K562 (cell line): ENCODE results near the gene RSPH1. TPM values are rescaled to one million over a fixed set of nuclear protein-coding genes. Genes with fewer than 3 reads are reported as not detected.

ENCODE experiments used
- ATAC-seq: fragments of 200-7000 bp; cut with Tn5 transposase; 3 replicates; pipeline ENCODE4 v1.9.1; 2020; ENCODE audit warnings: moderate library complexity
- BruUV-seq: library from RNA; stranded (reverse); fragments of 400-500 nt; replicated peaks from 2 replicates; lab custom pipeline; 2021; lab: Mats Ljungman, UMichigan
- CTCF ChIA-PET: fragments of 300-600 bp; formaldehyde crosslinking; extraction: SDS; loops from one replicate; lab custom pipeline; 2021; ENCODE audit warnings: low intra/inter-chr PET ratio; lab: Yijun Ruan, JAX
- POLR2A ChIA-PET: fragments of 300-600, 350-650 bp; sonication (Branson Sonifier 250); formaldehyde crosslinking; extraction: SDS; loops from one replicate; lab custom pipeline; 2021; ENCODE audit warnings: antibody characterized with exemption, inconsistent platforms; lab: Yijun Ruan, JAX
- DNase-seq, 4 experiments: peaks; one replicate each; pipeline versions ENCODE4 v3.0.0 to v3.0.0-alpha.2; 2011 to 2018; ENCODE audit warnings: low spot score in 3 of 4, mixed read lengths in 3 of 4; ENCODE audit errors: extremely low read depth in 1 of 4
- FAIRE-seq: peaks from 2 replicates; lab custom pipeline; 2011; peaks lifted over from hg19 to GRCh38; lab: Jason Lieb, UNC
- H2AFZ ChIP-seq: 2 replicates; pipeline ENCODE4 v1.6.0; 2011; ENCODE audit warnings: low read depth, low read length, control low read depth, inconsistent platforms
- H3K27ac ChIP-seq: fragments of 200-600 bp; 3 replicates; pipeline ENCODE4 v1.8.0; 2011; ENCODE audit warnings: low read depth, mild to moderate bottlenecking, control low read depth, inconsistent platforms, low read length, moderate library complexity, mixed read lengths; ENCODE audit errors: extremely low read depth
- H3K27me3 ChIP-seq, 2 experiments: fragments of 300-600 bp in 1 of 2; 2 replicates in 1 of 2; 3 replicates in 1 of 2; pipeline versions ENCODE4 v1.6.0 to v1.8.0; 2011; ENCODE audit warnings: inconsistent platforms in 2 of 2, low read length in 2 of 2, mild to moderate bottlenecking in 1 of 2, mixed read lengths in 1 of 2, moderate library complexity in 1 of 2; ENCODE audit not compliant: control insufficient read depth in 2 of 2, insufficient read depth in 2 of 2
- H3K36me3 ChIP-seq: fragments of 300-600 bp; 3 replicates; pipeline ENCODE4 v1.8.0; 2011; ENCODE audit warnings: mild to moderate bottlenecking, low read length, inconsistent platforms; ENCODE audit not compliant: control insufficient read depth, insufficient read depth
- H3K4me1 ChIP-seq, 2 experiments: fragments of 200-600 bp in 1 of 2; replicated peaks in 1 of 2; 2 replicates in 1 of 2; 3 replicates in 1 of 2; pipeline versions ENCODE4 v1.5.1 to v1.8.0; 2011; ENCODE audit warnings: inconsistent platforms in 2 of 2, low read length in 2 of 2, mild to moderate bottlenecking in 1 of 2, mixed read lengths in 1 of 2, moderate library complexity in 1 of 2; ENCODE audit not compliant: control insufficient read depth in 2 of 2, insufficient read depth in 2 of 2
- H3K4me2 ChIP-seq: 2 replicates; pipeline ENCODE4 v1.6.1; 2011; ENCODE audit warnings: low read length, control low read depth, inconsistent platforms, mixed read lengths; ENCODE audit not compliant: insufficient read depth
- H3K4me3 ChIP-seq: fragments of 200-600 bp; sonication (generic), shearing (Covaris generic); 2 replicates; pipeline ENCODE4 v1.5.1; 2016; ENCODE audit warnings: control low read depth, inconsistent platforms
- H3K79me2 ChIP-seq: fragments of 200-600 bp; 3 replicates; pipeline ENCODE4 v1.8.0; 2011; ENCODE audit warnings: low read length, inconsistent platforms; ENCODE audit not compliant: control insufficient read depth, insufficient read depth
- H3K9ac ChIP-seq, 2 experiments: 2 replicates each; pipeline versions ENCODE4 v1.6.0 to v1.6.1; 2011; ENCODE audit warnings: low read depth in 2 of 2, low read length in 2 of 2, control low read depth in 1 of 2, inconsistent platforms in 1 of 2, mild to moderate bottlenecking in 1 of 2, mixed read lengths in 1 of 2; ENCODE audit not compliant: insufficient read depth in 1 of 2
- H3K9me1 ChIP-seq: one replicate; pipeline ENCODE4 v1.6.0; 2011; ENCODE audit warnings: inconsistent platforms, mild to moderate bottlenecking, low read length, moderate library complexity; ENCODE audit not compliant: control insufficient read depth, insufficient read depth
- H3K9me3 ChIP-seq: replicated peaks from 2 replicates; pipeline ENCODE4 v1.5.1; 2011; ENCODE audit warnings: low read depth, low read length, inconsistent platforms; ENCODE audit not compliant: control insufficient read depth, insufficient read depth
- H4K20me1 ChIP-seq: replicated peaks from 2 replicates; pipeline ENCODE4 v1.6.1; 2011; ENCODE audit warnings: low read length, inconsistent platforms, mixed read lengths; ENCODE audit not compliant: control insufficient read depth, insufficient read depth
- ELF1 ChIP-seq: fragments of 200-800 bp; sonication (Bioruptor generic); IDR thresholded peaks from 2 replicates; pipeline ENCODE4 v1.6.1; 2016; ENCODE audit warnings: missing genetic modification characterization, missing compliant biosample characterization
- POU5F1 ChIP-seq: fragments of 150-350 bp; IDR thresholded peaks from 2 replicates; pipeline ENCODE4 v1.6.1; 2014; ENCODE audit warnings: borderline replicate concordance, low read length, low read depth, mild to moderate bottlenecking; ENCODE audit not compliant: partially characterized antibody
- RAD21 ChIP-seq, 2 experiments: fragments of 250-450 bp in 1 of 2; fragments of 450-650 bp in 1 of 2; sonication (Bioruptor Pico) in 1 of 2; formaldehyde crosslinking in 1 of 2; IDR thresholded peaks in 1 of 2; conservative IDR thresholded peaks in 1 of 2; 2 replicates each; pipeline versions ENCODE4 v1.4.0 to v1.8.0; 2020 to 2022; ENCODE audit warnings: mild to moderate bottlenecking in 2 of 2, moderate library complexity in 1 of 2
- SOX6 ChIP-seq: fragments of 450-650 bp; IDR thresholded peaks from 2 replicates; pipeline ENCODE4 v1.6.1; 2014; ENCODE audit warnings: mild to moderate bottlenecking
- TEAD2 ChIP-seq: fragments of 450-650 bp; IDR thresholded peaks from 2 replicates; pipeline ENCODE4 v1.6.1; 2016; ENCODE audit warnings: missing genetic modification characterization, control low read depth, missing compliant biosample characterization
- ZNF274 ChIP-seq: IDR thresholded peaks from 2 replicates; pipeline ENCODE4 v1.6.1; 2011; ENCODE audit warnings: low read depth, mild to moderate bottlenecking, low read length, moderate library complexity, borderline replicate concordance
- WGBS: fragments of 100-300 bp; shearing (Covaris generic); methylation state at CpG from one replicate; pipeline ENCODE4 v1.1.6; 2016; ENCODE audit warnings: low coverage, mixed read lengths; ENCODE audit not compliant: insufficient coverage; ENCODE audit errors: missing lambda C conversion rate; 5-methylcytosine and 5-hydroxymethylcytosine counted together
- in situ Hi-C: fragments of 300-500 bp; cut with MboI; formaldehyde crosslinking; loops from 4 replicates; pipeline ENCODE4 v1.15.0; 2018; ENCODE audit warnings: inconsistent platforms, mixed read lengths
- intact Hi-C: fragments of 100-400 bp; cut with micrococcal nuclease; formaldehyde crosslinking; loops from 2 replicates; pipeline ENCODE4 v1.14.2; 2022
- polyA plus RNA-seq, 8 experiments: library from polyadenylated mRNA; depleted of rRNA in 4 of 8; stranded (reverse) in 5 of 8; unstranded in 3 of 8; fragments of >200 nt; fragmentation: Nextera tagmentation in 2 of 8; fragmentation: Illumina TruSeq in 1 of 8; extraction: Ambion mirVana in 2 of 8; extraction: Trizol in 1 of 8; gene quantifications; 2 replicates each; pipeline versions ENCODE4 v1.2.1 to v1.2.3, GENCODE V29; 2011 to 2014; ENCODE audit warnings: inconsistent platforms in 1 of 8, missing spikeins in 1 of 8
- total RNA-seq, 7 experiments: library from RNA; depleted of rRNA in 6 of 7; stranded (reverse); fragments of >200 nt in 6 of 7; fragmentation: Illumina TruSeq in 2 of 7; extraction: Trizol in 2 of 7; gene quantifications; 2 replicates each; pipeline versions ENCODE4 v1.2.1 to v1.2.3, GENCODE V29; 2011 to 2021; ENCODE audit warnings: low replicate concordance in 1 of 7
- TF ChIP-seq, protein P1 (sequence below): sonication (generic); formaldehyde crosslinking; IDR thresholded peaks from 2 replicates; pipeline ENCODE4 v1.8.1; 2022; ENCODE audit warnings: missing genetic modification reagents
- TF ChIP-seq, protein P2 (sequence below): fragments of 450-650 bp; IDR thresholded peaks from 2 replicates; pipeline ENCODE4 v1.6.1; 2016; ENCODE audit warnings: low read depth
- TF ChIP-seq, protein P3 (sequence below): fragments of 450-650 bp; formaldehyde crosslinking; IDR thresholded peaks from 2 replicates; pipeline ENCODE4 v1.4.0; 2020; ENCODE audit warnings: mild to moderate bottlenecking, moderate library complexity

The RSPH1 gene
- total and polyA plus RNA-seq, 9 of the 15 experiments (the other 6 are each of a cell fraction or from before 2014, with no cell fraction given), result 0.17 TPM; not detected in 8

DNA sequence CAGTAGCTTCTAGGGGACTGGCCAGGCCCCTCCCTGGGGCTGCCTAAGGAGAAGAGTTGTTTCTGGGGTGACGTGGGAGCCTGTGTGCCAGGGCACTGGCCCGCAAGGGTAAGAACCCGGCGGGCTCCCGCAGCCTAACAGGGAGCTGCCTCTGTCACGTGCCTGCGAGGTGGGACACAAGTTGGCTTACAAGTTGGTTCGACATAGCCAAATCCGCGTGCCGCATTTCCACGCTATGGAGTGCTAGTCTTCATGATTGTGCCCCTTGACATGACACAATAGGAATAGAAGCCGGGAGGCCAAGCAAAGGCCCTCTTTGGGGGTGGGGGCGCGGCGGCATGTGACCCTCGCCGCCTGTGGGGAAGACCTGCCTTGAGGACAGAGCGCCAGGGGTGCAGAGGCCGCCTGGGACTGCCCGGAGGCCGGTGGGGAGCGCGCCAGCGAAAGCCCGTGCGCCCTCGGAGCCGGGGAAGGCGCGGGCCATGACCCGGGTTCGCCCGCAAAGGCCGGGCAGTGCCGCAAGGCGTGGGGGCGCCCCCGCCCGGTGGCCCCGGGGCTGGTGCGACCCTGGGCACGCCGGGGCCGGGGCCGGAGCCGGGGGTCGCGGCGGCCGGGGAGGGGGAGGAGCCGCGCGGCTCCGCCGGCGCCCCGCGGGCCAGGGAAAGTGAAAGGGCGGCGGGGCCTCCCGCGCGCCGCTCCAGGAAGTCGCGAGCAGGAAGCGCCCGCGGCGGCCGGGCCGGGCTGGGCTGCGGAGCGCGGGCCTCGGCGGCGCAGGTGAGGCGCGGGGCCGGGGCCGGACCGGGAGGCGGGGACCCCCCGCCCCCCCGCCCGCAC lies 17.3 kb upstream of the RSPH1 start, which contains the start of gene SLC37A1:
Gene SLC37A1, plus strand, starts transcription at position 702 of the 834 bp plus-strand sequence. CDS start 4,603 bp downstream, outside the sequence.
- Histone ChIP-seq H4K20me1 (no peaks in the 10 kb centered on the region; the same call in 1 of the 2 replicates), H3K4me1 (peaks cover 0 to 16% of the 10 kb centered on the region in 2 experiments; a peak in 2 of 5 replicates), H3K27ac (no peak within 1 kb of the TSS), H2AFZ (peak within 1 kb of the TSS; percentile 49), H3K27me3 (peaks cover 47 to 50% of the 10 kb centered on the region in 2 experiments), H3K4me3 (peak within 1 kb of the TSS; percentile 28), H3K36me3 (no peaks in the 10 kb centered on the region), H3K4me2 (peak within 1 kb of the TSS; percentile 7; the same call in 1 of the 2 replicates), H3K9ac (peak within 1 kb of the TSS in 1 of 2 experiments; percentile 45; a peak in 1 of 4 replicates), H3K9me1 (no peaks in the 10 kb centered on the region), H3K9me3 (no peaks in the 10 kb centered on the region), H3K79me2 (no peaks in the 10 kb centered on the region)
- ATAC-seq (no peak), DNase-seq (peak in 3 of 4 experiments; percentile 40 to 66 (median 65)), FAIRE-seq (no peak)
- ChIA-PET CTCF (no interaction called here), POLR2A (interaction anchor here (0.6 to 1.6 kb wide), 2 partner anchors 8 to 32 kb away, joined by 3 to 7 read pairs; no protein-coding TSS in a partner anchor)
- BruUV-seq, result no TSS peak
- in situ Hi-C loops (no loop called here), intact Hi-C loops (no loop called here)
- WGBS, result 12% methylated on average over 37 of the region's 88 CpGs
- TF ChIP-seq TEAD2 (tag), result no peak
- no peak for TF ChIP-seq SOX6
- TF ChIP-seq, protein P1, sequence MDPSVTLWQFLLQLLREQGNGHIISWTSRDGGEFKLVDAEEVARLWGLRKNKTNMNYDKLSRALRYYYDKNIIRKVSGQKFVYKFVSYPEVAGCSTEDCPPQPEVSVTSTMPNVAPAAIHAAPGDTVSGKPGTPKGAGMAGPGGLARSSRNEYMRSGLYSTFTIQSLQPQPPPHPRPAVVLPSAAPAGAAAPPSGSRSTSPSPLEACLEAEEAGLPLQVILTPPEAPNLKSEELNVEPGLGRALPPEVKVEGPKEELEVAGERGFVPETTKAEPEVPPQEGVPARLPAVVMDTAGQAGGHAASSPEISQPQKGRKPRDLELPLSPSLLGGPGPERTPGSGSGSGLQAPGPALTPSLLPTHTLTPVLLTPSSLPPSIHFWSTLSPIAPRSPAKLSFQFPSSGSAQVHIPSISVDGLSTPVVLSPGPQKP (CRISPR knock-in tag), result no peak
- TF ChIP-seq, protein P2, sequence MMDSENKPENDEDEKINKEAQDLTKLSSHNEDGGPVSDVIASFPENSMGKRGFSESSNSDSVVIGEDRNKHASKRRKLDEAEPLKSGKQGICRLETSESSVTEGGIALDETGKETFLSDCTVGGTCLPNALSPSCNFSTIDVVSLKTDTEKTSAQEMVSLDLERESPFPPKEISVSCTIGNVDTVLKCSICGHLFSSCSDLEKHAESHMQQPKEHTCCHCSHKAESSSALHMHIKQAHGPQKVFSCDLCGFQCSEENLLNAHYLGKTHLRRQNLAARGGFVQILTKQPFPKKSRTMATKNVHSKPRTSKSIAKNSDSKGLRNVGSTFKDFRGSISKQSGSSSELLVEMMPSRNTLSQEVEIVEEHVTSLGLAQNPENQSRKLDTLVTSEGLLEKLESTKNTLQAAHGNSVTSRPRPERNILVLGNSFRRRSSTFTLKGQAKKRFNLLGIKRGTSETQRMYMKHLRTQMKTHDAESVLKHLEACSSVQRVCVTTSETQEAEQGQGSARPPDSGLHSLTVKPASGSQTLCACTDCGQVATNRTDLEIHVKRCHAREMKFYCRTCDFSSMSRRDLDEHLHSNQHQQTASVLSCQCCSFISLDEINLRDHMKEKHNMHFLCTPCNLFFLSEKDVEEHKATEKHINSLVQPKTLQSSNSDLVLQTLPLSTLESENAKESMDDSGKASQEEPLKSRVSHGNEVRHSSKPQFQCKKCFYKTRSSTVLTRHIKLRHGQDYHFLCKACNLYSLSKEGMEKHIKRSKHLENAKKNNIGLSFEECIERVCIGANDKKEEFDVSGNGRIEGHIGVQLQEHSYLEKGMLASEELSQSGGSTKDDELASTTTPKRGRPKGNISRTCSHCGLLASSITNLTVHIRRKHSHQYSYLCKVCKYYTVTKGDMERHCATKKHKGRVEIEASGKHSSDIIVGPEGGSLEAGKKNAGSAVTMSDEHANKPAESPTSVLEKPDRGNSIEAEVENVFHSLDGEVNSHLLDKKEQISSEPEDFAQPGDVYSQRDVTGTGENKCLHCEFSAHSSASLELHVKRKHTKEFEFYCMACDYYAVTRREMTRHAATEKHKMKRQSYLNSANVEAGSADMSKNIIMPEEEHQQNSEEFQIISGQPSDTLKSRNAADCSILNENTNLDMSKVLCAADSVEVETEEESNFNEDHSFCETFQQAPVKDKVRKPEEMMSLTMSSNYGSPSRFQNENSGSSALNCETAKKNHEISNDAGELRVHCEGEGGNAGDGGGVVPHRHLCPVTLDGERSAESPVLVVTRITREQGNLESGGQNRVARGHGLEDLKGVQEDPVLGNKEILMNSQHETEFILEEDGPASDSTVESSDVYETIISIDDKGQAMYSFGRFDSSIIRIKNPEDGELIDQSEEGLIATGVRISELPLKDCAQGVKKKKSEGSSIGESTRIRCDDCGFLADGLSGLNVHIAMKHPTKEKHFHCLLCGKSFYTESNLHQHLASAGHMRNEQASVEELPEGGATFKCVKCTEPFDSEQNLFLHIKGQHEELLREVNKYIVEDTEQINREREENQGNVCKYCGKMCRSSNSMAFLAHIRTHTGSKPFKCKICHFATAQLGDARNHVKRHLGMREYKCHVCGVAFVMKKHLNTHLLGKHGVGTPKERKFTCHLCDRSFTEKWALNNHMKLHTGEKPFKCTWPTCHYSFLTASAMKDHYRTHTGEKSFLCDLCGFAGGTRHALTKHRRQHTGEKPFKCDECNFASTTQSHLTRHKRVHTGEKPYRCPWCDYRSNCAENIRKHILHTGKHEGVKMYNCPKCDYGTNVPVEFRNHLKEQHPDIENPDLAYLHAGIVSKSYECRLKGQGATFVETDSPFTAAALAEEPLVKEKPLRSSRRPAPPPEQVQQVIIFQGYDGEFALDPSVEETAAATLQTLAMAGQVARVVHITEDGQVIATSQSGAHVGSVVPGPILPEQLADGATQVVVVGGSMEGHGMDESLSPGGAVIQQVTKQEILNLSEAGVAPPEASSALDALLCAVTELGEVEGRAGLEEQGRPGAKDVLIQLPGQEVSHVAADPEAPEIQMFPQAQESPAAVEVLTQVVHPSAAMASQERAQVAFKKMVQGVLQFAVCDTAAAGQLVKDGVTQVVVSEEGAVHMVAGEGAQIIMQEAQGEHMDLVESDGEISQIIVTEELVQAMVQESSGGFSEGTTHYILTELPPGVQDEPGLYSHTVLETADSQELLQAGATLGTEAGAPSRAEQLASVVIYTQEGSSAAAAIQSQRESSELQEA, result no peak
- no peak for TF ChIP-seq ZNF274
- TF ChIP-seq RAD21 (CRISPR knock-in tag; conservative IDR thresholded peaks at IDR 0.05 in 1 of 2, IDR thresholded peaks at IDR 0.05 in 1 of 2), result peak in 1 of 2 experiments; percentile 11; a peak in 1 of 4 replicates
- no peak for TF ChIP-seq POU5F1
- TF ChIP-seq ELF1 (tag), result peak; percentile 81
- TF ChIP-seq, protein P3, sequence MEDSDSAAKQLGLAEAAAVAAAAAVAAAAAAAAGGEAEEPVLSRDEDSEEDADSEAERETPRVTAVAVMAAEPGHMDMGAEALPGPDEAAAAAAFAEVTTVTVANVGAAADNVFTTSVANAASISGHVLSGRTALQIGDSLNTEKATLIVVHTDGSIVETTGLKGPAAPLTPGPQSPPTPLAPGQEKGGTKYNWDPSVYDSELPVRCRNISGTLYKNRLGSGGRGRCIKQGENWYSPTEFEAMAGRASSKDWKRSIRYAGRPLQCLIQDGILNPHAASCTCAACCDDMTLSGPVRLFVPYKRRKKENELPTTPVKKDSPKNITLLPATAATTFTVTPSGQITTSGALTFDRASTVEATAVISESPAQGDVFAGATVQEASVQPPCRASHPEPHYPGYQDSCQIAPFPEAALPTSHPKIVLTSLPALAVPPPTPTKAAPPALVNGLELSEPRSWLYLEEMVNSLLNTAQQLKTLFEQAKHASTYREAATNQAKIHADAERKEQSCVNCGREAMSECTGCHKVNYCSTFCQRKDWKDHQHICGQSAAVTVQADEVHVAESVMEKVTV, result no peak
